Mesothelial cell of epicardium (in vitro differentiated cells): ENCODE data around the gene ARHGEF7. TPM values are rescaled to one million over a fixed set of nuclear protein-coding genes. Genes with fewer than 3 reads are reported as not detected.

ENCODE experiments used
- DNase-seq, 2 experiments: peaks; one replicate each; pipeline ENCODE4 v3.0.0; 2021; ENCODE audit warnings: low spot score in 2 of 2; ENCODE audit not compliant: unreplicated experiment in 2 of 2
- H3K27ac Mint-ChIP-seq: 2 replicates; pipeline ENCODE4 v1.8.0; 2021; ENCODE audit warnings: mixed read lengths
- H3K27me3 Mint-ChIP-seq: 2 replicates; pipeline ENCODE4 v1.8.0; 2021; ENCODE audit warnings: low read depth, mixed read lengths
- H3K36me3 Mint-ChIP-seq: 2 replicates; pipeline ENCODE4 v1.8.0; 2021; ENCODE audit warnings: mixed read lengths
- H3K4me1 Mint-ChIP-seq: 2 replicates; pipeline ENCODE4 v1.8.0; 2021; ENCODE audit warnings: mixed read lengths
- H3K4me3 Mint-ChIP-seq: 2 replicates; pipeline ENCODE4 v1.8.0; 2021; ENCODE audit warnings: mild to moderate bottlenecking, moderate library complexity, mixed read lengths
- H3K9me3 Mint-ChIP-seq: 2 replicates; pipeline ENCODE4 v1.8.0; 2021; ENCODE audit warnings: mixed read lengths
- CTCF ChIP-seq: fragments of 200-600 bp; sonication (generic); IDR thresholded peaks from one replicate; pipeline ENCODE4 v1.5.0; 2021; ENCODE audit warnings: antibody characterized with exemption; ENCODE audit not compliant: unreplicated experiment
- total RNA-seq: library from RNA; stranded (reverse); gene quantifications from 3 replicates; pipeline ENCODE4 v1.2.1, GENCODE V29; 2021

Gene ARHGEF7
- total RNA-seq, 1 donor from 2014 or later = 95.9 TPM

- Mint-ChIP-seq H3K9me3 (peaks cover 17% of the 10 kb centered on the region), H3K4me1 (peaks cover 9% of the 10 kb centered on the region), H3K27me3 (no peaks in the 10 kb centered on the region), H3K4me3 (no peak overlapping the region), H3K36me3 (peaks cover 30% of the 10 kb centered on the region), H3K27ac (no peak overlapping the region)
- DNase-seq = no peak
- TF ChIP-seq CTCF = no peak
Observed at GRCh38 chr13:111315347-111315995, 200.4 kb downstream of the ARHGEF7 start.

GRCh38 chr13:111316161-111316730 lies 201.1 kb downstream of the ARHGEF7 start:
- H3K4me3 Mint-ChIP-seq = no peak overlapping the region
- H3K4me1 Mint-ChIP-seq = peaks cover 9% of the 10 kb centered on the region
- DNase-seq = no peak
- no peak overlapping the region for H3K27ac Mint-ChIP-seq
- H3K9me3 Mint-ChIP-seq = peaks cover 10% of the 10 kb centered on the region
- no peak for TF ChIP-seq CTCF
- peaks cover 22% of the 10 kb centered on the region for H3K36me3 Mint-ChIP-seq
- no peaks in the 10 kb centered on the region for H3K27me3 Mint-ChIP-seq

GRCh38 chr13:111317042-111317550 lies 202.0 kb downstream of the ARHGEF7 start:
- Mint-ChIP-seq H3K4me1 (peaks cover 9% of the 10 kb centered on the region), H3K4me3 (no peak overlapping the region), H3K27me3 (no peaks in the 10 kb centered on the region), H3K9me3 (peaks cover 3% of the 10 kb centered on the region), H3K27ac (no peak overlapping the region), H3K36me3 (peaks cover 14% of the 10 kb centered on the region)
- no peak for DNase-seq
- TF ChIP-seq CTCF = no peak

- Mint-ChIP-seq H3K27ac (no peak overlapping the region), H3K36me3 (peaks cover 8% of the 10 kb centered on the region)
- no peak for DNase-seq
Observed at GRCh38 chr13:111317571-111318345, 202.6 kb downstream of the ARHGEF7 start.

GRCh38 chr13:111318386-111318785 lies 203.3 kb downstream of the ARHGEF7 start:
- H3K4me1 Mint-ChIP-seq = peaks cover 9% of the 10 kb centered on the region
- no peaks in the 10 kb centered on the region for H3K9me3 Mint-ChIP-seq
- no peak overlapping the region for H3K27ac Mint-ChIP-seq
- no peaks in the 10 kb centered on the region for H3K27me3 Mint-ChIP-seq
- no peak for DNase-seq
- H3K36me3 Mint-ChIP-seq = peaks cover 2% of the 10 kb centered on the region
- H3K4me3 Mint-ChIP-seq = no peak overlapping the region
- TF ChIP-seq CTCF = no peak

More at GRCh38 chr13:111317571-111318345, 202.6 kb downstream of the ARHGEF7 start:
- H3K9me3 Mint-ChIP-seq = no peaks in the 10 kb centered on the region
- no peak overlapping the region for H3K4me3 Mint-ChIP-seq
- TF ChIP-seq CTCF = no peak
- no peaks in the 10 kb centered on the region for H3K27me3 Mint-ChIP-seq
- H3K4me1 Mint-ChIP-seq = peaks cover 9% of the 10 kb centered on the region
